Parathyroid adenoma (tissue), 2 donors: ENCODE data around the gene PRDM16.

ENCODE experiments used
- H2AFZ ChIP-seq: fragments of 300-600 bp; sonication (generic); one replicate; pipeline ENCODE4 v1.7.0; 2017; ENCODE audit warnings: antibody characterized with exemption, mild to moderate bottlenecking
- H3K27ac ChIP-seq: fragments of 300-600 bp; sonication (generic); one replicate; pipeline ENCODE4 v1.7.0; 2017
- H3K27me3 ChIP-seq: fragments of 300-600 bp; sonication (generic); one replicate; pipeline ENCODE4 v1.7.0; 2017; ENCODE audit warnings: low read length; ENCODE audit not compliant: control insufficient read depth, insufficient read depth
- H3K36me3 ChIP-seq: fragments of 300-600 bp; sonication (generic); one replicate; pipeline ENCODE4 v1.7.0; 2017; ENCODE audit warnings: low read length; ENCODE audit not compliant: control insufficient read depth, insufficient read depth
- H3K4me1 ChIP-seq: fragments of 300-600 bp; sonication (generic); one replicate; pipeline ENCODE4 v1.7.0; 2017; ENCODE audit warnings: control low read depth
- H3K4me2 ChIP-seq: fragments of 300-600 bp; sonication (generic); one replicate; pipeline ENCODE4 v1.7.0; 2017; ENCODE audit warnings: low read length
- H3K4me3 ChIP-seq: fragments of 300-600 bp; sonication (generic); one replicate; pipeline ENCODE4 v1.7.0; 2017; ENCODE audit warnings: low read depth, low read length
- H3K79me2 ChIP-seq: fragments of 300-600 bp; sonication (generic); one replicate; pipeline ENCODE4 v1.7.0; 2017; ENCODE audit warnings: control low read depth
- H3K9ac ChIP-seq: fragments of 300-600 bp; sonication (generic); one replicate; pipeline ENCODE4 v1.7.0; 2017; ENCODE audit warnings: mild to moderate bottlenecking
- H3K9me3 ChIP-seq: fragments of 300-600 bp; sonication (generic); one replicate; pipeline ENCODE4 v1.7.0; 2017; ENCODE audit warnings: low read length; ENCODE audit not compliant: control insufficient read depth
- TF ChIP-seq, protein P1 (sequence below): fragments of 300-600 bp; sonication (generic); IDR thresholded peaks from one replicate; pipeline ENCODE4 v1.7.0; 2017; ENCODE audit warnings: antibody characterized with exemption, mild to moderate bottlenecking
- donor health status: primary hyperparathyroidism.

The PRDM16 gene

DNA sequence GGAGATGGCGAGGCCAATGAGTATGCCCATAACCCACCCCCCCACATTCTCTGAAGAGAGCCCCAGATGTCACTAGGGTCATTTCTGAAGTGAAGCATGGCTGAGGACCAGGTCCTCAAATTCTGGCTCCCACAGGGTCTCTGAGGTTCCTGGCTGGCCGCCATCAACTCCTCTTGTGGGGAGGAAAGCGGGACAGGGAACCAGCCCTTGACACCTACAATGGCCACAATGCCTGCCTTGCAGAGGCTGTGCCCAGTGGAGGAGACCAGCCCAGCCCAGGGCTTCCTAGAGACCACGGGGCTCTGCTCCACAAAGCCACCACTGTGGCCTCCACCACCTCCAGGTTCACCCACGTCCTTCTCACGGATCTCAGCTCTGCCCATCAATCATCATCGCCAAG lies 265.4 kb downstream of the PRDM16 start:
- Histone ChIP-seq H3K4me1 (no peaks in the 10 kb centered on the region), H3K4me3 (no peak overlapping the region), H3K9ac (no peak overlapping the region), H3K27ac (no peak overlapping the region), H3K27me3 (no peaks in the 10 kb centered on the region), H3K9me3 (no peaks in the 10 kb centered on the region), H3K36me3 (no peaks in the 10 kb centered on the region), H2AFZ (no peak overlapping the region), H3K79me2 (no peaks in the 10 kb centered on the region), H3K4me2 (no peak overlapping the region)
- TF ChIP-seq, protein P1, sequence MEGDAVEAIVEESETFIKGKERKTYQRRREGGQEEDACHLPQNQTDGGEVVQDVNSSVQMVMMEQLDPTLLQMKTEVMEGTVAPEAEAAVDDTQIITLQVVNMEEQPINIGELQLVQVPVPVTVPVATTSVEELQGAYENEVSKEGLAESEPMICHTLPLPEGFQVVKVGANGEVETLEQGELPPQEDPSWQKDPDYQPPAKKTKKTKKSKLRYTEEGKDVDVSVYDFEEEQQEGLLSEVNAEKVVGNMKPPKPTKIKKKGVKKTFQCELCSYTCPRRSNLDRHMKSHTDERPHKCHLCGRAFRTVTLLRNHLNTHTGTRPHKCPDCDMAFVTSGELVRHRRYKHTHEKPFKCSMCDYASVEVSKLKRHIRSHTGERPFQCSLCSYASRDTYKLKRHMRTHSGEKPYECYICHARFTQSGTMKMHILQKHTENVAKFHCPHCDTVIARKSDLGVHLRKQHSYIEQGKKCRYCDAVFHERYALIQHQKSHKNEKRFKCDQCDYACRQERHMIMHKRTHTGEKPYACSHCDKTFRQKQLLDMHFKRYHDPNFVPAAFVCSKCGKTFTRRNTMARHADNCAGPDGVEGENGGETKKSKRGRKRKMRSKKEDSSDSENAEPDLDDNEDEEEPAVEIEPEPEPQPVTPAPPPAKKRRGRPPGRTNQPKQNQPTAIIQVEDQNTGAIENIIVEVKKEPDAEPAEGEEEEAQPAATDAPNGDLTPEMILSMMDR = no peak

DNA sequence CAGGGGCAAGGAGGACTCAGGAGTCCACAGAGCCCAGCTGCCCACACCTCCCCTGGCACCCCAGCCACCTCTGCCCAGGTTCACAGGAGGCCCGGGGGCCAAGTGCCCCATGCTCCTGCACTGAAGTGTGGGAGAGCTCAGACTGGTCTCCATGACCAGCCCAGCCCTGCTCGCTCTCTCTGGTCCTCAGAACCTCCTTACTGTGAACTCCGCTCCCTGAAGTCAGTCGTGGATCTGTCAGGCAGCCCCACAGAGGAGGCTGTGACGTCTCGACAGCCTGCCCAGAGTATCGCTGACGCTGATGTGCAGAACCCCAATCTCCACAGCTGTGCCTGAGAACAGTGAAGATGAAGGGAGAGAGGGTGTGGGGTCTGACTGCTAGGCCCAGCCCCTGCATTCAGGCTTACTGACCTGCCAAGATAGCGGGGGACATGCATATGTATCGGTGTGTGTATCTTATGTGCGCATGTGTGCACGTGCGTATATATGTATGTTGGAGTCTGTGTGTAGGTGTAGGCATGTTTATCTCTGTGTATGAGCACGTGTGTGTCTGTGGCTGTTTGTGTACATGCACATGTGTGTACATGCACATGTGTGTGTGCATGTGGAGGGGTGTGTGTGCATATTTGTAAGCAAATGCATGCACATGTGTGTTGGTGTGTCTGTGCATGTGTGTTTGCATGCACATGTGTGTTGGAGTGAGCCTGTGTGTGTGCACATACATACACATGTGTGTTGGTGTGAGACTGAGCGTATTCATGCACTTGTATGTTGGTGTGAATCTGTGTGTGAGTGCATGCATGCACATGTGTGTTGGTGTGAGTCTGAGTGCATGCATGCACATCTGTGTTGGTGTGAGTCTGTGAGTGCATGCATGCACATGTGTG lies 267.0 kb downstream of the PRDM16 start:
- no peaks in the 10 kb centered on the region for H3K9me3 ChIP-seq
- no peak overlapping the region for H3K9ac ChIP-seq
- H3K27ac ChIP-seq = no peak overlapping the region
- H3K27me3 ChIP-seq = no peaks in the 10 kb centered on the region
- no peak overlapping the region for H3K4me2 ChIP-seq
- no peak overlapping the region for H3K4me3 ChIP-seq
- H3K36me3 ChIP-seq = no peaks in the 10 kb centered on the region
- TF ChIP-seq, protein P1 = no peak
- H3K4me1 ChIP-seq = no peaks in the 10 kb centered on the region
- H2AFZ ChIP-seq = no peak overlapping the region
- H3K79me2 ChIP-seq = no peaks in the 10 kb centered on the region

DNA sequence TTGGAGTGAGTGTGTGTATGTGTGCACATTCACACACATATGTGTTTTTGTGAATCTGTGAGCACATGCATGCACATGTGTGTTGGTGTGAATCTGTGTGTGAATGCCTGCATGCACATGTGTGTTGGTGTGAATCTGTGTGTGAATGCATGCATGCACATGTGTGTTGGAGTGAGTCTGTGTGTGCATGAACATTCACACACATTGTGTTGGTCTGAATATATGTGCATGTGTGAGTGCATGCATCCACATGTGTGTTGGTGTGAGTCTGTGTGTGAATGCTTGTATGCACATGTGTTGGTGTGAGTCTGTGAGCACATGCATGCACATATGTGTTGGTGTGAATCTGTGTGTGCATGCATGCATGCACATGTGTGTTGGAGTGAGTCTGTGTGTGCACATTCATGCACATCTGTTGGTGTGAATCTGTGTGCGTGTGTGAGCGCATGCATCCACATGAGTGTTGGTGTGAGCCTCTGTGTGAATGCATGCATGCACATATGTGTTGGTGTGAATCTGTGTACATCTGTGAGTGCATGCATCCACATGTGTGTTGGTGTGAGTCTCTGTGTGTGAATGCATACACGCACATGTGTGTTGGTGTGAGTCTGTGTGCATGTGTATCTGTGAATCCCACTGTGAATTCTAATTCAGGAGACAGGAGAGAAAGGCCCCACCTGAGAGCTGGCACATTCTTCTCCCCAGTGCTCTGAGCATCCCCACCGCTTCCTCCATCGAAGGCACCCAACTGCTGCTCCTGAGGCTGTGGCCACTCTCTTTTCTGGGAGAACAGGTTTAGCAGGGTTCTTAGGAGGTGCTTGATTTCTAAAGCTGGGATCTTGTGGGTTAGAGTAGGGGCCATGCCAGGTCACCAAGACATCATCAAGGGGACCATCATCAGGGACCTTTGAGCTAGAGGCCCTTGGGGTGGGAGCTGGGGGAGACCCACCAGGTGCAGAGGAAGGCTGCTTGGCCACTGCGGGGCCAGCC lies 267.9 kb downstream of the PRDM16 start:
- Histone ChIP-seq H3K36me3 (no peaks in the 10 kb centered on the region), H3K27ac (no peak overlapping the region), H3K9ac (no peak overlapping the region), H3K4me3 (no peak overlapping the region), H3K4me2 (no peak overlapping the region), H3K9me3 (no peaks in the 10 kb centered on the region), H3K79me2 (no peaks in the 10 kb centered on the region), H2AFZ (no peak overlapping the region), H3K27me3 (no peaks in the 10 kb centered on the region), H3K4me1 (no peaks in the 10 kb centered on the region)
- TF ChIP-seq, protein P1 = no peak

DNA sequence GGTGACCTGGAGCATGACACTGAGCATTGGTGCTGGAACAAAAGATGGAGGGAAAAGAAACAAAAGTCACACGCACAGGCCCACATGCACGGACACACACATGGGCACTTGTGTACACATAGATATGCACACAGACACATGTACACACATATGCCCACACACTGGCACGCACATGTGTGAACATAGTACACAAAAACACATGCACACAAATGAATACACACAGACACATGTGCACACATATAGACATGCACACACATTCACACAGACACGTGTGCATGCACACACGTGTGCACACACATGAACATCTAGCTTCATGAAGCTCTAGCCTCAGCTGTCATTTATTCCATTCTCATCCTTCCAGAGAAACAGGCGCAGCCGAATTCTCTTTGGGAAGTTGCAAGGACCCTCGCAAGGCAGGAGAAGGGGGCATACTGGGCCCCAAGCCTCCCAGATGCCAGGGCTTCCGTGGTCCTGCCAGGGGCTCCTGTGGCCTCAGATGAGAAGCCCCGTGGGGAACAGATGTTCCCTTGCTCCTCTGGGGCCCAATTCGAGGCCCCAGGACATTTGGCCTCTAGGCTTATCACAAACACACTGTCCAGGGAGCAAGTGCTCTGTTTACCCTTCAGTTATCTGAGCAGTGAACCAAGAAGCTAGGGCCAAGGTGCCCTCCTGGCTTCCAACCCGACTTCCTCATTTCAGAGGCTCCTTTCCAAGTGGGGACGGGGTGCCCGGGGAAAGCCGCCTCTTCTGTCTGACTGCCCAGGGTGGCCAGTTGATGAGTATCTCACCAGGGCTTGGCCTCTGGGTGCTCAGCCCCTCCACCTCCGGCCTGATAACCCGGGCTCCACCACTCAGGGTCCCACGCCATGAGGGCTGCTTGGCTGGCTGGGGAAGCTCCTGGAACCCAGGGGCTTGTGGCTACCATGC lies 269.1 kb downstream of the PRDM16 start:
- Histone ChIP-seq H3K27me3 (no peaks in the 10 kb centered on the region), H3K79me2 (no peaks in the 10 kb centered on the region), H3K9ac (no peak overlapping the region), H3K4me3 (no peak overlapping the region), H3K27ac (no peak overlapping the region), H3K36me3 (no peaks in the 10 kb centered on the region), H3K4me2 (no peak overlapping the region), H2AFZ (no peak overlapping the region), H3K4me1 (no peaks in the 10 kb centered on the region), H3K9me3 (no peaks in the 10 kb centered on the region)
- TF ChIP-seq, protein P1 = no peak
